GM04503 (cell line): Measurements from ENCODE around the gene DDIAS.
A peak's percentile ranks its signal among the peaks of the same experiment; 100 is the strongest.

Experiments used
- DNase-seq: peaks from one replicate; pipeline ENCODE4 v3.0.0-alpha.2; 2012; ENCODE audit warnings: low read depth

Gene DDIAS

DNA sequence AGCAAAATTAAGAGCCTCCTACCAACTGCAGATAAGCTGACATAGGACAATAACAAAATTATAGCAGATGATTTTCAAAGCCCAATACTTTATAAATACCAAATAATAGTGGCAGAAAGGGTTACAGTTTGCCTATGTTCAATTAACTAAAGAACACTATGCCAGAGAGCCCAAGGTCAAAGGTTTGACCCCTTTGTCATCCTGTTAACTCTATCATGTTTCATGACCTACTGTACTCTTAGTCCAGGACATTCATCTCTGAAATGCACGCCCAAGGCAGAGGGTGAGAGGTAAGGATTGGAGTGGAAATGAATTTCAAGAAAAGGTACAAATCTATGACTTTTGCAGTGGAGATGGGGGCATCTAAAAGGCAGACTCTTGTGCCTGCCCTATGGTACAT is 70.6 kb downstream of the DDIAS start:
- no peak for DNase-seq

DNA sequence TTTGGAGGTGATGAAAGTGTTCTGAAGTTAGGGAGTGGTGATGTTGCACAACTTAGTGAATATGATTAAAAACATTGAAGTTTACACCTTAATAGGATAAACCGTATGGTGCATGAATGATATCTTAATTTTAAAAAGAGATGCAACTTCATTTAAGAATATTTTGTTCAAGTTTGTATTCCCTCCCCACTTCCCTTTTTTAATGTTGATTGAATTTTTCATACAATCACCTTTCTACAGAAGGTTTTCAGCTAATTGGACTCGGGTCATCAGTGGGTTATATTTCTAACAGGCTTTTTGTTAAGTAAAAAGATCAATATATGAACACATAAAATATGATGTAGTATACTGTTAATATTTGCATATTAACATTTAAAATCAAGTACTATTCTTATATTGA is 72.6 kb downstream of the DDIAS start:
- no peak for DNase-seq

DNA sequence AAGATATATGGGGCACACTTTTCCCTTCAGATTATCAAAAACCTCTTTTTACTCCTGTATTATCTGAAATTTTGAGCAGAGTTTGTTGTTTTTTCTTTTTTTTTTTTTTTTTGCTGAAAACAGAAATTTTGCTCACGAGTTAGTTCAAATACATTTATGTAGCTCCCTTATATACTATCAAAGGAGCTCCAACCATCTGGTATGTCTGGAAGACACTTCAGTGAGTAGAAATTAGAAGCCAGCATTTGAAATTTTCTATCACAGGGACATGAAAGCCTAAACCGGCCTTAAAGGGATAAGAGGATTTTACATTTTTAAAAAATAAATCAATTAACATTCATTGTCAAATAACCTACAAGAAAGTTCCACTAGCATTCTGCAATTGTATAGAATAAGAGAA is 73.3 kb downstream of the DDIAS start:
- no peak for DNase-seq

DNA sequence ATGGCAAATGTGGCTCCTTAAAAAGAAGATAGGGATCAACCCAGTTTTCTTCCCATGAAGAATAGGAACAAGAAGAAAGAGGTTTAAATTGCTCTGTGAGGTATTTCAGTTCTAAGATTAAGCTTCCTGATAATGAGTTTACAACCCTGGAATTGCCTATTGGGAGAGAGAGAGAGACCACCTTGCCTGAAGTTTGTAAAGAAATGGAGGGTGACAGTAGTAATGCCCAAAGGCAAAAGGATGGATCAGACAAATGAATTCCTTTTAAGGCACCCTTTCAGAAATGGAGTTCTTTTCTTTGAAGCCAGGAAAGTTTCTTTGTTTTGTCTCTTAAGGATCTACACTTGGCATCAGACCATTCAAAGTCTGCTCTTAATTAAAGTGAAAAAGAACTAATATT is 74.3 kb downstream of the DDIAS start:
- DNase-seq: no peak

DNA sequence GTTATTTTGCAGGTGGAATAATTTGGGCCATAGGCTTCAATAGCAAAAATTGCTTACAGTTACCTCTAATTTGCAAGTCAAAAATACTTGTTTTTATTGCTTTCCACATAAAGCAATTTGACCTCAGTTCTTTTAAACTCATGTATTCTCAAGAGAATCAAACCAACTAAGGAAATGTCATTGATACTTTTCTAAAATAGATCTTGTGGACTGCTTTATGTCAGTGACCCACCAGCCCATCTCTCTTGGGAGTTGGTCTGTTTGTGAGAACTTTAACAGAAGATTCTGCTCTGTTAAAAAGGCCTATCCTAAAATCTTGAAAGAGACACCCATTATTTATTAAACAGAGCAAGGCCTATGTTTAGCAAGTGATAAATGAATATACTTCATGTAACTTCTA is 75.2 kb downstream of the DDIAS start:
- no peak for DNase-seq

DNA sequence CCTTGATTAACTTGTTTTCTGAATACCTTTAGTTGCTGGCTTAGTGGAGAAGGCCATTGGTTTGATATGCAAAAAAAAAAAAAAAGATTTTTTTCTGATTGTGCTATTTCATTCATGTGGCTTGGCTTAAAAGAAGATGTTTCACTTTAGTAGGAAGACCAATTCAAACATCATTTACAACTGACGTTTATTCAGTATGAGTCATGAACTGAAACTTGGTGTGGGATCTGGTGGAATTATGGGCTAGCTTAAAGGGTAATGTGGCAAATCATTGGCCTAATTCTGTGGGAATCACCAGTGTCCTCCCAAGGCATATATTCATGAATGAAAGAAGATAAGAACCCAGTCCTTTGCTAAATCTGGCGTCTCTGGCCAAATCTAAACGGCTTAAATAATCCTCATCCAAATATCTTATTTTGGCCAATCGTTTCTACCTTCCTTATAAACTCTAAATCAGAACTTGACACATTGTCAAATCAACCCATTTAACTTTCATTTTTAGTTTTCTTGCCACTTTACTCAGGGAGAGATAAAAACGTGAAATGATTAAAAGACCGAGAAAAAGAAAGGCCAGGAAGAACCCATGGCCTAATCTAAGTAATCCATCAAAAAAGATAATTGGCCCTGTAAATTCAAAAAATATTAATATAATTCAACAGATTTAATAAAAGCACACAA is 77.0 kb downstream of the DDIAS start:
- peak; percentile 77 for DNase-seq

DNA sequence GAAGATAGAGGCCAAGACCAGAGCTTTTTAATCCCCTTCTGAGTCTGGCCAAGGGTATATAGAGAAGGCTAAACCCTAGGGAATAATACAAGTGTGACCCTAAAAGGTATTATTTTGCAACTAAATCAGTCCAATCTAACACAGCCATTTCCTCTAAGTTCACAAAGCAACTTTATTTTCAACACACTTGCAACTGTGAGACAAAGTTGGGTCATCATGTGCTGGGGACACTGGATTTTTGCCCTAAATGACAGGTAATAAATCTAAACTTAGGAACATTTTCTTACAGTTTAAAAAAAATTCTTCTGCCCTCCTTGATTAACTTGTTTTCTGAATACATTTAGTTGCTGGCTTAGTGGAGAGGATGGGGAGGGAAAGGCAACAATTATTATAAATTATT is 78.3 kb downstream of the DDIAS start:
- no peak for DNase-seq

DNA sequence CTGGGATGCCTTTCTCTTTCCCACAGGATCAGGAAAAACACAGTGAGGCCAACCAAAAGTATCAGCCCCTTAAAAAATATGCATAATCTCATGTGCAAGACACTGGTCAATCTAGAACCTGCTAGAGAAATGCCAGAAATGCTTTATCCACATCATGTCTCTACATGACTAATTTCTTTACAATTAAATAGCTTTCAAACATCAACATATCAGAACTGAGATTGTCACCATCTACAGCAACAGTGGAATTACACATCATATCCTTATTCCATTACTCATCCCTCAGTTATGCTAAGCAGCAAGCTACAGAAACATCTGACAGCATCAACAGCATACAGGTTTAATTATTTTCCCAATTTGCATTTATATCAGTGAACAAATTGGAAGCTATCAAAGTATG is 78.8 kb downstream of the DDIAS start:
- peak; percentile 58 for DNase-seq

DNA sequence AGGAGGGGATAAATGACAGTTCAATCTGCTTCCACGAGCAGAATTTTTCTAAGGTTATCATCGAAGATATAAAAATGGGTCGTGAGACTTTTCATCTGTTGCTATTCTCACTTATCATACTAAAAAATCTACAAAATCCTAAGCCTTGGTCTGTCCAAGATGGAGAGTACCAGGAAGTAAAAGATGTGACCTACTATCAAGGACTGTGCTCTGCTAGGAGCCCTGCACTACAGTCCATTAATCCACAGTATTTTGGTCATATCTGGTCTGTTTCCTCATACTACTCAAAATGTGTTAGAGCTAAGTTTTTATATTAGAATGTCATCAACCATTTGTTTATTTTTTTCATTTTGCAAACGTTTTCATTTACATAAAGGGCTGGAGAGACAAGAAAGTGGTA is 79.4 kb downstream of the DDIAS start:
- DNase-seq: no peak

DNA sequence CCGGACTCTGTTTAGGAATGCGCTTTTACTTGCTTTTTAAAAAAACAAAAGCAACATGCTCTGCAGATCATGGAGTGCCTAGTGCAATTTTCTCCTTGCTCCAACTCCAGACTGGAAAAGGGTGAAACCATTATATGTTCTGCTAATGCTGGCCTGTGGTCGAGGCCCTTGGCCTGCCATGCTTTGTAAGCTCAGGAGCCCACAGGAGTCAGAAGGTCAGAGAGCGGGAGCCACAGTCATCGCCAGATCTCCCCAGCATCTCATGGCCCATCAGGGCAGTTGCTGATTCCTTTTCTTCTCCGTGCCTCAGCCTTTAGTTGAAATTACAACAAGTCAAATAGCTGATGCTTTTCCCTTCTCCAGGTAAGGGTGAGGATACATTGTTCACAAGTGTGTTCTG is 80.3 kb downstream of the DDIAS start:
- DNase-seq: no peak
